SH-SY5Y (cell line): ENCODE measurements around the gene IPMK.

Experiments used
- GATA2 ChIP-seq: IDR thresholded peaks from 2 replicates; pipeline ENCODE4 v1.6.1; 2011; ENCODE audit warnings: mild to moderate bottlenecking, low read depth, low read length
- GATA3 ChIP-seq: IDR thresholded peaks from 2 replicates; pipeline ENCODE4 v1.6.1; 2011; ENCODE audit warnings: low read depth, mild to moderate bottlenecking, low read length, moderate library complexity

DNA sequence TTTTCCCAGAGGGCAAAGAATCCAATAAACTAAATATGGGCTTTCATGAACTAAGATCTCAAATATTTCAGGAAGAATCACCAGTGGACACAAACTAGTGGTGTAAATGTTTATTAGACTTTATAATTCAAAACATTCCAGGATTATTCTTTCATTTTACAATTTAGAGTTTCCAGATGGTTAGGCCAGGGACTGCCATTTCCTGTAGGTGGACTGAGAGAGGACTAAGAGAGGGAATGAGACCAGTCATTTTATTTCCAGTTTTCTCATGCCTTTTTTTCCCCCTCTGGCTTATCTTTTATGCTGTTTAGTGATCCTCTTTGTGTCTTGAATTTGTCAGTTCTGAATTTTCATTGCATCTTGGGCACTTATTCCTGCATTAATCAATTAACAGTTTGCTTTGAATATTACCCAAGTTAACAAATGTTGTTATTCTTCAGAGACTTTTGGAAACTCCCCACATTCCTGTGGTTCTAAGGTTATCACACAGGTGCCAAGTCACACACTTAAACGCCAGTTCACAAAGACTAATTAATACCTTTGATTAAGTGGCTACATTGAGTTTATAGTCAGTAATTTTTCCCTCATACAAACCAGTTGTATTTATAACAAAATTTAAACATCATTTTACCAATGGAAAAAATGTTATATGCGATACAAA lies 13.5 kb upstream of the IPMK start:
- no peak for TF ChIP-seq GATA2
- TF ChIP-seq GATA3: no peak
